ENCODE data around the gene CGNL1.

CGNL1 gene

GRCh38 chr15:57596301-57596855 is 220.1 kb downstream of the CGNL1 start:
- in situ Hi-C loops (cut with MboI; ENCODE audit: low pct_unique_long_range_greater_than_20kb, low sequenced_read_pairs, unreplicated experiment) = no loop called here
- TF ChIP-seq CTCF (IDR thresholded peaks at IDR 0.05; ENCODE audit: extremely low read depth, insufficient read depth, missing control alignments) = no peak
- DNase-seq (ENCODE audit: low spot score) = no peak

- no peak for DNase-seq (ENCODE audit: low spot score)
- no peak for TF ChIP-seq CTCF (IDR thresholded peaks at IDR 0.05; ENCODE audit: extremely low read depth, insufficient read depth, missing control alignments)
- in situ Hi-C loops (cut with MboI; ENCODE audit: low pct_unique_long_range_greater_than_20kb, low sequenced_read_pairs, unreplicated experiment) = no loop called here
Measured at GRCh38 chr15:57596978-57597377, 220.7 kb downstream of the CGNL1 start.

GRCh38 chr15:57597431-57597830 is 221.1 kb downstream of the CGNL1 start:
- no peak for TF ChIP-seq CTCF (IDR thresholded peaks at IDR 0.05; ENCODE audit: extremely low read depth, insufficient read depth, missing control alignments)
- no peak for DNase-seq (ENCODE audit: low spot score)
- in situ Hi-C loops (cut with MboI; ENCODE audit: low pct_unique_long_range_greater_than_20kb, low sequenced_read_pairs, unreplicated experiment) = no loop called here

- in situ Hi-C loops (cut with MboI; ENCODE audit: low pct_unique_long_range_greater_than_20kb, low sequenced_read_pairs, unreplicated experiment) = no loop called here
Measured at GRCh38 chr15:57598346-57598745, 222.0 kb downstream of the CGNL1 start.

GRCh38 chr15:57599296-57599810 is 223.0 kb downstream of the CGNL1 start:
- no peak for DNase-seq (ENCODE audit: low spot score)
- no peak for TF ChIP-seq CTCF (IDR thresholded peaks at IDR 0.05; ENCODE audit: extremely low read depth, insufficient read depth, missing control alignments)
- in situ Hi-C loops (cut with MboI; ENCODE audit: low pct_unique_long_range_greater_than_20kb, low sequenced_read_pairs, unreplicated experiment) = no loop called here

More at GRCh38 chr15:57598346-57598745, 222.0 kb downstream of the CGNL1 start:
- DNase-seq (ENCODE audit: low spot score) = no peak
- TF ChIP-seq CTCF (IDR thresholded peaks at IDR 0.05; ENCODE audit: extremely low read depth, insufficient read depth, missing control alignments) = no peak

- TF ChIP-seq CTCF (IDR thresholded peaks at IDR 0.05; ENCODE audit: extremely low read depth, insufficient read depth, missing control alignments) = no peak
- in situ Hi-C loops (cut with MboI; ENCODE audit: low pct_unique_long_range_greater_than_20kb, low sequenced_read_pairs, unreplicated experiment) = no loop called here
- no peak for DNase-seq (ENCODE audit: low spot score)
Measured at GRCh38 chr15:57600197-57600596, 223.9 kb downstream of the CGNL1 start.
